Measurements from ENCODE around the gene SLC39A7.

SLC39A7 gene

DNA sequence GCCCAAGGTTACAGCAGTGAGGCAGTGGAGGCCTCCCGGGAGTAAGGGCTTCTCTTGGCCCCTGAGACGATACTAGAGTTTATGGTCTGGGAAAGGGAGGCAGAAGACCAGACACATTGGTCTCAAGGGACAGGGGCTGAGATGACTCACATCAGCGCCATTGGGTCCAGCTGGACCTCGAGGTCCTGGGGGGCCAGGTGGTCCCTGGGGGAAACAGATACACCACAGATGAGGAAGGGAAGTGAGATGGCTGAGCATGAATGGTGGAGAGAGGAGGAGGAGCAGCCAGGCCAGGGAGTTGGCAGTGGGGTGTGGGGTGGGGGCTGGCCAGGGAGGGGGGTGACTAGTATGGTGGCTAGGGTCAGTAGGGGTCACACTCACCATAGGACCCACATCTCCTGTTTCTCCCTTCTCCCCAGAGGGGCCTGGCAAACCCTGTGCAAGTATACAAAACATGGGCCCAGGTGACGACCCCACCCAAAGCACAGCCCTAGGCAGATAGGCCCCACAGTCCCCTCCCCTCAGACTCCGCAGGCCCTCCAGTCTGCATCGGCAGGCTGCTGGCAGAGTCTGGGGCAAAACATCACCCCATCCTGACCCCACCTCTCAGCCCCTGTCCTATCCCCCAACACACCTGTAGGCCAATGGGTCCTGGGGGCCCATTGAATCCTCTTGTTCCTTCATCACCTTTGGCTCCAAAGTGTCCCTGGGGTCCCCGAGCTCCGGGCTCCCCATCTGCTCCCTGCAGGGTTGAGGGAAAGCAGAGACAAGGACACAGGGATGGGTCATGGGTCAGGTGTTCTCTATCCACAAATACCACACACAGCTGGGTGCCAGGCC, 30.3 kb upstream of the SLC39A7 start:
- DNase-seq (ENCODE audit: low read depth), result no peak

DNA sequence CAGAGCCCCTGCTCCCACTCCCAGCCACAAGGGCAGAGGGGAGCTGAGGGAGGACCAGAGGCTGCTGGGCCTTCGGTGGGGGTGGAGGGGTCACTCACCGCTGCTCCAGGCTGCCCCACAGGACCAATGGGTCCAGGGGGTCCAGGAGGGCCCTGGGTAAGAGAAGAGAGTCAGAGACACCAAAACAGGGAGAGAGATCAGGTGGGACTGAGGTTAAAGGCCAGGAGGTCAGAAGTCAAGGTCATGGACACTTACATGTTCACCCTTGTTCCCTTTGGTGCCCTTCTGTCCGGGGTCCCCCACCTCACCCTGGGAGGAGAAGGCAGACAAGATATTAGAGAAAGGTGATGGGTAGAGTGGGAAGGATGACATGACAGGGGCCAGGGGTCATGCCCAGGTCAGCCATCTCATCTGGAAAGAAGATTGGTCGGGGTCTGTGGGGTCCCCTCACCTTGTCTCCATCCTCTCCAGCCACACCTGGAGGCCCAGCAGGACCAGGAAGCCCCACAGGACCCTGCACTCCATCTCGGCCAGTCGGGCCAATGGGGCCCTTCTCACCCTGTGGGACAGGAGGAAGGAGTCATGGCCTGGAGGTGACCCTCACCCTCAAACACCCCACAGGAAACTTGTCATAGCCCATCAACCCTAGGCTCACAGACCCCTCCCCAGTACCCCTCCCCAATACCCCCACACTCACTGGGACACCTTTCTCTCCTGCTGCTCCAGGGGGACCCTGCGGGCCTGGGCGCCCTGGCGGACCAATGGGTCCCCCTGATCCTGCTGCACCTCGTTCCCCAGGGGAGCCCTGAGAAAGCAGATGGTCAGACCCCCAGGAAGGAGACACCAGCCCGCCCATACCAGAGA, 29.4 kb upstream of the SLC39A7 start:
- DNase-seq (ENCODE audit: low read depth), result no peak

DNA sequence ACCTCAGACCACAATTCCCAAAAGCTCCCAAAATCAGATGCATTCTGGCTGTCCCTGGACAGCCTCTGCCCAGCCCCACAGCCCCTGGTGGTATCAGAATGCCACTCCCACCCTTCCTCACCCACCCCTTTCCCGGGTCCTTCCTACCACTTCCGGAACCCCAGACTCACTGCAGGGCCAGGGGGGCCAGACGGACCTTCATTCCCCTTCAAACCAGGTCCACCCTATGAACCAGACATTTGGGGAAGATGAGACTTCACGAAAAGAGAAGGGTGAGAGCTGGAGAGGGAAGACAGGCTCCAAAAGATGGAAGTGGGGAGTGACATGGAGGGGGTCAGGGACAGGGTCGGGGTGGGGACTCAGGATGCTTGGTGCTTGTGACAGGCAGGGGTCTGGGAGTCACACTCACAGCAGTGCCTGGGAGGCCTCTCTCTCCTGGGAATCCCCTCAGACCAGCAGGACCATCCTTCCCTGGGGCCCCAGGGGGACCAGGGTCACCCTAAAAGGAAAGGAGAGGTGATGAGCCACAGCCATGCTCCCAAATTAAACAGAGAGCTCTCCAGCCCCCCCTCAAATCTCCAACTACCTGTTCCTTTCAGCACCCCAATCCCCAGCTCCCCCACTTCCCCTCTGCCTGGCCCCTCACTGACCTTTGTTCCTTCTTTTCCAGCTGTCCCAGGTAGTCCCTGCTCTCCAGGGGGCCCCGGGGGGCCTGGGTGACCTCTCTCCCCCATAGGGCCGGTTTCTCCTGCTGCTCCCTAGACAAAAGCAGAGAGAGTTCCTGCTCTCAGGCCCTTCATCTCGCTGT, 28.6 kb upstream of the SLC39A7 start:
- no peak for DNase-seq (ENCODE audit: low read depth)

DNA sequence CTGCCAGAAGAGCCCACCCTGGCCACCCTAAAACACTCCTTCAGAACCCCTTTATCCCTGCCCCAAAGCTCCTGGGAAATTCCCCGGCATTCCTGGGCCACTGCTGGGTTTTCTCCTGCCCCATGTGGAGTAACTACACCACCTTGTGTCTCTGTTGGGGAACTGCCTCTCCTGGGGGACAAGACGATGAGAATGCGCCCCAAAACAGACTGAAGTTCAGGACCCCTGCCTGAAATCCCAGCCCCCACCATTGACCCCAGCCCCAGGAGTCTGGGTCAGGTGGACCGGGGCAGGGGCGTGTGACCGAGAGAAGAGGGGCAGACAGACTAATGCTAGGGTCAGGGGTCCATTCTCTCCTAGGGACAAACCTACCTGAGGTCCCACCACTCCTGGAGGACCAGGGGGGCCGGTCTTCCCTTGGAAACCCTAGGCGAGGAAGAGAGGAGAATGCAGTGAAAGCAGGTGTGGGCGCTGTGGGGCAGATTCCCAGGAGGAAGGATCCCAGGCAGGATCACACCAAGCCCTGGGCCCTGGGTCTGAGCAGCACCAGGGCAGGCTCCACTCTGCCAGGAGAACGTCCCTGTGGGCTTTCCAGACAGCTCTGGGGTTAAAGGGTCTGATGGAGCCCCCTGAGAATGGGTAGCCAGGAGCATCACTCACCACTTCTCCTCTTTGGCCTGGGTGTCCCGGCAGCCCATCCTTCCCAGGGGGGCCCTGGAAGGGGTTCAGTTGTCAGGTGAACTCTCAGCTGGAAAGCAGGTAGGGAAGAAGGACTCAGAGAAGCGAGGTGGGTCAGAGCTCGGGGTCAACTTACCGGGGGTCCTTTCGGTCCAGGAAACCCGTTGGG, 27.8 kb upstream of the SLC39A7 start:
- DNase-seq (ENCODE audit: low read depth), result no peak

DNA sequence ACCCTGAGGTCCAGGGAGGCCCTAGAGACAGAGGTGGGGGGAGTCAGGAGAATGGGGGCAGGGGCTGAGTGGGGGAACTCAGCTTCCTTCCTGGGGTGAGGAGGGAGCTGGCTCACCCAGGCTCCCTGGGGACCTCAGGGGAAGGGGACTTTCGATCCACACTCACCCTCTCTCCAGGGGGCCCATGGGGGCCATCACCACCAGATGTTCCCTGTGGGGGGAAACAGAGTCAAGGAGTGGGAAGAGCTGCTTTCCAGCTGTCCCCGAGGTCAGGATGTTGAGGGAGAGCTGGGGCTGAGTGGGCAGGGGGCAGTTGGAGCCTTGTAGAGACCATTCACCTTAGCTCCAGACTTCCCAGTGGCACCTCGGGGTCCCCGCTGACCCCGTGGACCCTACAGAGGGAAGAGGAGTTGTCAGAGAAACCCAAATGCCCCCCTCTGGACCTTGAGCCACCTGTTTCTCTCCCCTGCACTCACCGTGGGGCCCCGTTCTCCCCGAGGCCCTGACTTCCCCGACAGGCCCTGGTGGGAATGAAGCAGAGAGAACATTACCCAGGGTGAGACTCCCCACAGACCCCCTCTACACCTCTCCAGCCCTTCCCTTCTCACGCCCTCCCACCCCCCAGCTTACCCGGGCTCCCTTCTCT, 27.0 kb upstream of the SLC39A7 start:
- DNase-seq (ENCODE audit: low read depth), result no peak

DNA sequence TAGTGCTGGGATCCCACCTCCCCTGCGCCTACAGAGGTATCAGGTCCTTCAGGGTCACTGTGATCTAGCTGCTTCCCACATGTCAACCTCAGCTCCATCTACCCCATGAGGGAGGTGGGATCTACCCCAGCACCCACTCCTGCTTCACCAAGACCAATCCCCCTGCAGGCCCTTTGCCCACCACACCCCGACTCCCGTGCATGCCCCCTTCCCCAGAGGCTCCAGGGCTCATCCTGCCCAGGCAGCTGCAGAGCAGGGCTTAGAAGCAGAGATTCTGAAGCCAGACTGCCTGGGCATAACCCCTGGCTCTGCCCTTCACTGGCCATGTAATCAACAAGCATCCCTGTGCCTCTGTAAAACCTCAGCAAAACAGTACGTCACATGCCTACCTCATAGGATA, 25.9 kb upstream of the SLC39A7 start:
- no peak for DNase-seq (ENCODE audit: low read depth)

DNA sequence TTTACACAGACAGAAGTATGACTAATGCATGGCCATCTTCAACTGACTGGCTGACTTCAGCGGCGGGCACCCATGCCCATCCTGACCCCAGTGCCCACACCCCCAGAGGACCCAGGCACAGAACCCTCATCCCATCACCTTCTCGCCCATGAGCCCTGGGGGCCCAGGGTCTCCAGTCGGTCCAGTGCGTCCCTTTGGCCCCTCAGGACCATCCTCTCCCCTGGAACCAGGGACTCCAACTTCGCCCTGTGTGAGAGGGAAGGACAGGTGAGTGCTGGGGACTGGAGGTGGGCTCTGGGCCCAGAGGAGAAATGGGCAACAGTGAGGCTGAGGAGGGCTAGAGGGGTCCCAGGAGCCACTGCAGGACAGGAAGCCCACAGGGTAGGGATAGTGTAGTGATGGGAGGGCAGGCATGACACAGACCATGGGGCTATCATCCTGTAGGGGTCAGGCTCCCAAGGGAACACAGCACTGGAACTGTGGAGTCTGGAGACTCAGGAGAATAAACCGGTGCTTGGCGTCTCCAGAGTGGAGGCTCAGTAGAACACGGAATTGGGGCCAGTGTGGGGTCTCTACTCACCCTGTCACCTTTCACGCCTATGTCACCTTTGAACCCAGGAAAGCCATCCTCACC, 25.1 kb upstream of the SLC39A7 start:
- DNase-seq (ENCODE audit: low read depth), result no peak

DNA sequence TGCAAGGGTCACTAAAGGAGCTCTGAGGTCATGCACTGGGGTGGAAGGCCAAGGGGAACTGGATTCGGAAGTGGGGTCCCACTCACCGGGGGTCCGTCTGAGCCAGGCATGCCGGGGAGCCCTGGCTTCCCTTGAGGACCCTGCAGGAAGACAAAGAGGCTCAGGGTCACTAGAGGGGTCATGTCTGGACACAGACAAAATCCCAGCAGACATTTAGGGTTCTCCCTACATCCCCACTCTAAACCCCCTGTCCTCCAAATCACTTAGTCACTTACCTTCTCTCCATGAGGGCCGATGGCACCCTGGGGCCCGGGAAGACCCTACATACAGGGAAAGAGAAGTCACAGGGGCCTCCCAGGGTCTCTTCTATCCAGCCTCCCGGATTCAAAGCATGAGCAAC, 23.8 kb upstream of the SLC39A7 start:
- no peak for DNase-seq (ENCODE audit: low read depth)

DNA sequence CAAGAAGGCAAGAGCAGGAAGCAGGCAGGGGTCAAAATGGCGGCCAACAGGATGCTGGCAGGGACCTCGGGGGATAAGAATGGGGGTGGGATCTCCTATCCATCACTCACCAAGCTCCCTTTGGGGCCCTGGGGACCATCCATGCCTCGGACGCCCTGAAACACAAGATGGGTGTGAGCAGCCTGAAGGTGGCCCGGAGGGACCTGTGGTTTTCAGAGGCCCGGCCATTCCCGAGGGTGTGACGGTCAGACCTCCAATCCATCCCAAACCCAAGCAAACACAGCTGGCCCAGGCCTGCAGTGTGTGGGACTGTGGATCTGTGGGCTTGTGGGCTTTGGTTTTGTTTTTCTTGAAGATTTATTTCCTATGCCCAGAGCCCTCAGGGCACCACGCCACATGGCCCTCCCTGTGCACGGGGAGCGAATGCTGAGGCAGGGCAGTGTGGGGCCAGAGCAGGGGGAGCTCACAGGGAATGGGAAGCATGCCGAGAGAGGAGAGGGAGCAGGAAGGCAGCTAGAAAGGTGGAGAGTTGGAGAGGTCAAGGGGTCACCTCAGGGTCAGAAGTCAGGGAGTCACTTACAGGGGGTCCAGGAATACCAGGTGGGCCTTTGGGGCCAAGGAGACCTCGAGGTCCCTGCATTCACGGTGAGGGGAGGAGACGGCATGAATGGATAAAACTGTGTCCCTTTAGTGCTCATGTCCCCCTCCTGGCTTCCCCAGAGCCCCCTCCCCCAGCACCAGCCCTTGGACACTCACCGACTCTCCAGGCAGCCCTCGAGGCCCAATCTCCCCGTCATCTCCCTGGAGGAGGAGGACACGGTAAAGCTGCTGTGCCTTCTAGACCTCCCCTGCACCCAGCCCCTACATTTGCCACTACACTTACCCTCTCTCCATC, 22.9 kb upstream of the SLC39A7 start:
- no peak for DNase-seq (ENCODE audit: low read depth)

DNA sequence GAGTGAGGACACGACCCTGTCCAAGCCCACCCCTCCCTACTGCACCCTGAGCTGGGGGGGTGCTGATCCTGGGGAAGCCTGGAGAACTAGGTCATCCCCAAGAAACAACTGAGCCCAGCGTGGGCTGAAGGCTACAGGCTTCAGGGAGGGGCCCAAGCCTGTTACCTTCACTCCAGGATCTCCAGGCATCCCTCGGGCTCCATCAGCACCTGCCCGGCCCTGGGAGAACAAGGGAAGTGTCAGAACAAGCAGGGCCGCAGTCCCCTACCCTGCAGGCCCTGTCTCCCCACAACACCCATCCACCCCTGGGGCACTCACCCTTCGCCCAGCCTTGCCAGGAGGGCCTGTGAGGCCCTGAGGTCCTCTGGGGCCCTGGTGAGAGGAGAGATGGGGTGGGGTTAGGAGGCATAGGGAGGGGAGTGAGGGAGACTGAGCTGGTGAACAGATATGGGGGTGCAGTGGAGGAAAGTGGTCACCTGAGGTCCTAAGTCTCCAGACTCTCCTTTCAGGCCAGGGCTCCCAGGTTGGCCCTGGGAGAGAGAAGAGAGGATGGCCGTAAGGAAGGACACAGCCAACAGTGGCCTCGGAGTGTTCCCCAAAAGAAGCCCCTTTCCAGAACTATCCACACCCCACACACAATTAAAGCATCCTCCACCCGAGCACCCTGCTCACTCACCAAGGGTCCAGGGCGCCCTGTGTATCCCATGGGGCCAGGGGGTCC, 21.8 kb upstream of the SLC39A7 start:
- DNase-seq (ENCODE audit: low read depth), result no peak

DNA sequence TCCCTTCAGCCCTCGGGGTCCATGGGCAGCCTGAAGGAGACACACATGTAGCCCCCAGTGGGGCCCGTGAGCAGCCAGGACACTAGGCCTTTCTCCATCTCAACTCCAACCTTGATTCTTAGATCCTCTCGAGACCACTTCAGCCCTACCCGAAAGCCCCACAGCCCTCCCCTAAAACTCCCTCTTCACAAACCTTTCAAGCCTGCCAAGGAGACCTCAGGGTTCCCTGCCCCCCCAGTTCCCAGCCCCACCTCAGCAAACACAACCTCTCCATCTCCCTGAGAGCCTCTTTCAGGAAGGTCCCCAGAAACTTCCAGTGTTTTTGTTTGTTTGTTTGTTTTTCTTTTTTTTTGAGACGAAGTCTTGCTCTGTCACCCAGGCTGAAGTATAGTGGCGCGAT, 19.5 kb upstream of the SLC39A7 start:
- DNase-seq (ENCODE audit: low read depth), result no peak

DNA sequence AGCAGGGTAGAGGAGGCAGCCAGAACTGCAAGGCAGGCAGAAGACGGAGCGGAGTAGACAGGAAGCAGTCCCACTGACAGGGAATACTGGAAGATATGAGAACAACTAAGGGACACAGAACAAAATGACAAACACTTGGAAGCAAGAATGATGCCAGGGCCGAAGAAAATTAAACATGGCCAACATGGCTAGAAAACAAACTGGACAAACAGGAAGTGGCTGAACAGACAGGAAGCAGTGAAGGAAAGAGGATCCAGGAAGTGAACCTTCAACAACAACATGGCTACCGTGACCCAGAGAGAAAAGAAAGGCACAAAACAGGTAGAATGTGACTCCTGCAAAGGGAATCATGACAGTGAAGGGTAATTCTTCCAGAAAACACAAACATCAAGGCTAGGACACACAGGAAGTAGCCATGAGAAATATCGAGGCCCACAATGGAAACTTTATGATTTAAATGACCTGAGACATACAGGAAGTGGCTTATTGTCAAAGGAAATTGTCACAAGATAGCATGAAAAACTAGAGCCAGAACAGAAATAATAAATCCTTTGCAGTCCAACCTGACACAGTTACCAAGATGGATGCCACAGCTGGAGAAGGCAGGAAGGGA, 17.5 kb upstream of the SLC39A7 start:
- no peak for DNase-seq (ENCODE audit: low read depth)

DNA sequence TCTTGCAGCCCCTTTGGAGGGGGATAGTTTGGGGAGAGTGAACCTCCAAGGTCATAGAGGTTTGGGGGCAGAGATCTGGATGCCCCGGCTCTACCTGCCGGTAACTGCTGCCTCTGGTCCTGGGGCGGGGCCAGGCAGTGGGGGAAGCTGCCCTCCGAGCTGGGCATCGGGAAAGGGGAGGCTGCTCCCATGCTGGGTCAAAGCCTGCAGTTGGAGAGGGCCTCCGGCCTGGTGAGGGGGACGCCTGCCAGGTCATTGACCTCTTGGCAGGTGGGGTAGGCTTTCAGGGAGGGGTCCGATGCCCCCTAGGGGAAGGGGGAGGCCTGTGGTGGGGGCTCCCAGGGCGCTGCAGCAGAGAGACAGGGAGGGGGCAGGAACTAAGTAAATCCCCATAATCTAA, 15.5 kb upstream of the SLC39A7 start:
- no peak for DNase-seq (ENCODE audit: low read depth)

DNA sequence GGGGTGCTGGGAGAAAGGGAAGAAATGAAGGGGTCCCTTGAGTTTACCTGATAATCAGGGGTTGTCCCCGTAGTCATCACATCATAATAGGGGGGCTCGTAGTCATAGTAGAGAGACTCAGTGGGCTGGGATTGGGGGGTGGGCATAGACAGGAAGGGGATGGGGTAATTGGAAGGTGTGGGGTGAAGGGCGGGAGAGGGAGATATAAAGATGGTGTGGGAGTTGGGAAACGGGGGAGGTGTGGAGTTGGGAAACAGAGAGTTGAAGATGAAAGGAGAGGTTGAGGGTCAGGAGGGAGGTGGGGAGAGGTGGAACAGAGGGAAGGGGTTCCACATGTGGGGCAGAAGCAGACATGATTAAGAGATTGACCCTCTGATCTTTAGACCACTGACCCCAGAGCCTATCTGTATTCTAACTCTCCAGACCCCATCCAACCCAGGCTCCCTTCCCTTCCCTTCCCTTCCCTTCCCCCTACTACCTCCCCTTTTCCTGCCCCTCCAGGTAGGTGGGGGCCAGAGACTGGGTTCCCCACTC, 14.9 kb upstream of the SLC39A7 start:
- DNase-seq (ENCODE audit: low read depth), result no peak

DNA sequence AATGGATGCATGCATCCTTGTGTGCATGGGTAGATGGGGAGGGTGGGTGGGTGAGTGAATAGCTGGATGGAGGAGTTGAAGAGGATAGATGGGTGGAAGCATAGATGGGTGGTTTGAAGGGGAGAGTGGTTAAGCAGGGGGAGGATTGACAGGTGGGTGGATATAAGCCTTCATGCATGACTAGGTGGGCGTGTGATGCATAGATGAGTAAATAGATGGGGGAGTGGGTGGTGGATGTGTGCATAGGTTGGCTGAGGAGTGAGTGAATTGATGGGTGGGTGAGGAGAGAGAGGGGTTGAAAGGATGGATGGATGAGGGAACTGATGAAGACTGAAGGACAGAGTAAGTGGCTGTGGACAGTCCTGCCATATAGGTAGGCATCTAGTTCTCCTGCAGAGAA, 12.9 kb upstream of the SLC39A7 start:
- DNase-seq (ENCODE audit: low read depth), result no peak

DNA sequence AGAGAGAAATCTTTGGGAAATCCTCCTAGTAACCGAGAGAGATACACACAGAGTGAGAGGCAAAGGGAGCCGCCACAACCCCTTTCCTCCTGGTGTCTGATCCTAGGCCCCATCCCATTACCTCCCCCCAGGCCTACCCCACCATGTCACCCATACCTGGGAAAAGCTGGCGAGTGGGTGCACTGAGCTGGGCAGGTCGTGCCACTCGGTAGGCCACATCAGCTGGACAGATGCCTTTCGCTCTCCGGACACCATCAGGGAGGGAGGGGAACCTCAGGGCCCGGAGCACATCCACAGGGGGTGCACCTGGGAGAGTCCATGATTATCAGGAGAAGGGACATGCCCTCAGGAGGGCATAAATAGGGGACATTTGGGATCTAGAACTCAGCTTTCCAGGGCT, 11.5 kb upstream of the SLC39A7 start:
- no peak for DNase-seq (ENCODE audit: low read depth)

DNA sequence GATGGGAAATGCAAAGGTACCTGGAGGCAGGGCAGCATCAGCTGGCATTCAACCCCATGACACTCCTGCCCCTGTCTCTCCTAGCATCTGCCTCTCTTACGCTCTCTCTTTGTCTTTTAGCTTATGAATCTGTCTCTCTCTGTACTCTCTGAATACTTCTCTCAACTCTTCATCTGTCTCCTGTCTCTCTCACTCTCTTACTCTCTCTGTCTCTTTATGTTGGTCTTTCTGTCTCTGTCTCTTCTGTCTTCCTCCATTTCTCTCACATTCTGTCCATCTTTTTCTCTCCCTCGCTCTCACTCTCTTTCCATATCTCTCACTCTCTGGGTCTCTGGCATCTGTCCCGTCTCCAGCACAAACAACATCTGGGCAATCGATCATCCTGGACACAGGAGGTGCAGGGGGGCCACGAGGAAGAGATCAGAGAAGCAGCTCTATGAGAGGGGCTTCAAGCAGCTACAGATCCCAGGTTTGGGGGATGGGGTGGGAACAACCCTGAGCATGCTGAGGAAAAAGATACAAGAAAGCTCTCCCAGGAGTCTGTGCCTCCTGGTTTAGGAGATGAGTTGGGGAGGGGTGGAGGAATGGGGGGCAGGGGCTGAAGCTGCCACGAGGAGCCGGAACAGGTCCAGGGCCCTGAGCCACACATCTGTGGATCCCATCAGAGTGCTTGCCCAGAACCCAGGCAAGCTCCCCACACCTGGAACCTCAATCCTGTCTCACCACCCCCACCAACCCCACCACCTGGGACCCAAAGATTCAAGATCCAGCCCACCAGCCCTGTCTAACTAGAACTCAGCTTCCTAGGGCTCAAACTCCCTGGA, 10.8 kb upstream of the SLC39A7 start:
- no peak for DNase-seq (ENCODE audit: low read depth)
